H1 (cell line): ENCODE data around the gene HEXIM1. TPM values are rescaled to one million over a fixed set of nuclear protein-coding genes. Genes with fewer than 3 reads are reported as not detected.

ENCODE experiments used
- CTCF ChIA-PET: fragments of 300-600 bp; sonication (Branson Sonifier 250); formaldehyde crosslinking; loops from one replicate; lab custom pipeline; 2021; ENCODE audit not compliant: partially characterized antibody; lab: Charles Lee
- POLR2A ChIA-PET: fragments of 300-600 bp; sonication (Branson Sonifier 250); formaldehyde crosslinking; loops from one replicate; lab custom pipeline; 2021; ENCODE audit warnings: inconsistent platforms; ENCODE audit not compliant: partially characterized antibody; lab: Charles Lee
- DNase-seq, 2 experiments: peaks; one replicate each; pipeline versions ENCODE4 v3.0.0 to v3.0.0-alpha.2; 2010 to 2022; ENCODE audit warnings: low spot score in 2 of 2, low read depth in 1 of 2, mixed read lengths in 1 of 2
- FAIRE-seq: peaks from 2 replicates; lab custom pipeline; 2011; peaks lifted over from hg19 to GRCh38; lab: Jason Lieb, UNC
- H2AFZ ChIP-seq: 2 replicates; pipeline ENCODE4 v1.8.1; 2012; ENCODE audit warnings: low read length, inconsistent platforms
- H2AK5ac ChIP-seq: 2 replicates; pipeline ENCODE4 v1.6.1; 2013; ENCODE audit warnings: low read depth, low read length
- H2BK120ac ChIP-seq: replicated peaks from 2 replicates; pipeline ENCODE3; 2013; ENCODE audit warnings: low read depth, low read length, inconsistent platforms
- H2BK12ac ChIP-seq: 2 replicates; pipeline ENCODE4 v1.6.1; 2013; ENCODE audit warnings: low read depth, low read length
- H2BK15ac ChIP-seq: 2 replicates; pipeline ENCODE4 v1.6.1; 2013; ENCODE audit warnings: low read length
- H2BK20ac ChIP-seq: 2 replicates; pipeline ENCODE4 v1.6.1; 2013; ENCODE audit warnings: low read length
- H2BK5ac ChIP-seq: 2 replicates; pipeline ENCODE4 v1.6.1; 2013; ENCODE audit warnings: low read depth, low read length
- H3K14ac ChIP-seq: 2 replicates; pipeline ENCODE4 v1.6.1; 2013; ENCODE audit warnings: inconsistent platforms; ENCODE audit not compliant: insufficient read length
- H3K18ac ChIP-seq: 2 replicates; pipeline ENCODE4 v1.6.1; 2013; ENCODE audit warnings: low read length; ENCODE audit errors: extremely low read depth
- H3K23ac ChIP-seq: 2 replicates; pipeline ENCODE4 v1.6.1; 2013; ENCODE audit warnings: inconsistent platforms; ENCODE audit not compliant: insufficient read length
- H3K23me2 ChIP-seq: 2 replicates; pipeline ENCODE4 v1.6.1; 2013; ENCODE audit warnings: low read depth, low read length
- H3K27ac ChIP-seq: 2 replicates; pipeline ENCODE4 v1.6.1; 2011; ENCODE audit warnings: low read depth, low read length, inconsistent platforms
- H3K27me3 ChIP-seq, 4 experiments: replicated peaks in 1 of 4; 1 replicate in 1 of 4; 2 replicates in 3 of 4; pipeline versions ENCODE4 v1.6.1 to v1.8.1; 2011 to 2013; ENCODE audit warnings: low read length in 3 of 4, mild to moderate bottlenecking in 3 of 4, inconsistent platforms in 2 of 4, mixed read lengths in 2 of 4, moderate library complexity in 1 of 4; ENCODE audit not compliant: control insufficient read depth in 3 of 4, insufficient read depth in 3 of 4; ENCODE audit errors: extremely low read depth in 1 of 4
- H3K36me3 ChIP-seq, 4 experiments: 2 replicates each; pipeline versions ENCODE4 v1.6.1 to v1.8.1; 2011 to 2013; ENCODE audit warnings: mild to moderate bottlenecking in 4 of 4, low read length in 3 of 4, moderate library complexity in 2 of 4, control low read depth in 1 of 4, inconsistent platforms in 1 of 4; ENCODE audit not compliant: insufficient read depth in 4 of 4, control insufficient read depth in 2 of 4
- H3K4ac ChIP-seq: replicated peaks from 2 replicates; pipeline ENCODE3; 2013; ENCODE audit warnings: low read length, low read depth, mixed read lengths, inconsistent platforms; ENCODE audit not compliant: insufficient read length
- H3K4me1 ChIP-seq, 4 experiments: replicated peaks in 1 of 4; 1 replicate in 1 of 4; 2 replicates in 3 of 4; pipeline versions ENCODE4 v1.6.1 to v1.8.1; 2011 to 2013; ENCODE audit warnings: low read length in 3 of 4, inconsistent platforms in 2 of 4, mixed read lengths in 1 of 4; ENCODE audit not compliant: insufficient read depth in 4 of 4, control insufficient read depth in 3 of 4
- H3K4me2 ChIP-seq, 2 experiments: 2 replicates each; pipeline versions ENCODE4 v1.6.1 to v1.8.1; 2011 to 2013; ENCODE audit warnings: low read depth in 2 of 2, low read length in 2 of 2, control low read depth in 1 of 2, inconsistent platforms in 1 of 2, mild to moderate bottlenecking in 1 of 2; ENCODE audit not compliant: insufficient read depth in 1 of 2
- H3K4me3 ChIP-seq, 4 experiments: fragments of 200-600, 300-600 bp in 1 of 4; sonication (generic), shearing (Covaris generic), sonication (Bioruptor Twin) in 1 of 4; 2 replicates each; pipeline versions ENCODE4 v1.5.1 to v1.8.1; 2011 to 2016; ENCODE audit warnings: low read length in 4 of 4, low read depth in 3 of 4, control low read depth in 2 of 4, inconsistent platforms in 2 of 4, mild to moderate bottlenecking in 2 of 4, mixed read lengths in 1 of 4, moderate library complexity in 1 of 4; ENCODE audit not compliant: insufficient read depth in 2 of 4; ENCODE audit errors: extremely low read depth in 1 of 4
- H3K56ac ChIP-seq: replicated peaks from 2 replicates; pipeline ENCODE3; 2013; ENCODE audit warnings: low read depth, mild to moderate bottlenecking, mixed read lengths, low read length, inconsistent platforms; ENCODE audit not compliant: insufficient read length
- H3K79me1 ChIP-seq: 2 replicates; pipeline ENCODE4 v1.6.1; 2013; ENCODE audit warnings: low read depth, low read length, control low read depth
- H3K79me2 ChIP-seq, 2 experiments: 2 replicates each; pipeline versions ENCODE4 v1.6.1 to v1.8.1; 2012 to 2013; ENCODE audit warnings: low read length in 2 of 2, mild to moderate bottlenecking in 2 of 2, inconsistent platforms in 1 of 2; ENCODE audit not compliant: insufficient read depth in 2 of 2, control insufficient read depth in 1 of 2
- H3K9ac ChIP-seq, 4 experiments: replicated peaks in 1 of 4; 1 replicate in 1 of 4; 2 replicates in 3 of 4; pipeline versions ENCODE4 v1.6.1 to v1.8.1; 2011 to 2013; ENCODE audit warnings: low read depth in 3 of 4, low read length in 3 of 4, control low read depth in 2 of 4, mild to moderate bottlenecking in 2 of 4, moderate library complexity in 2 of 4, inconsistent platforms in 1 of 4; ENCODE audit errors: extremely low read depth in 1 of 4
- H3K9me3 ChIP-seq, 2 experiments: 2 replicates each; pipeline versions ENCODE4 v1.6.1 to v1.8.1; 2012 to 2013; ENCODE audit warnings: mild to moderate bottlenecking in 2 of 2, moderate library complexity in 2 of 2, control low read depth in 1 of 2, inconsistent platforms in 1 of 2, low read depth in 1 of 2, low read length in 1 of 2, mixed read lengths in 1 of 2; ENCODE audit not compliant: insufficient read depth in 2 of 2
- H4K20me1 ChIP-seq, 2 experiments: replicated peaks in 1 of 2; 2 replicates each; pipeline versions ENCODE3 to v1.8.1; 2011 to 2013; ENCODE audit warnings: inconsistent platforms in 2 of 2, low read length in 2 of 2, mild to moderate bottlenecking in 1 of 2; ENCODE audit not compliant: insufficient read depth in 2 of 2, control insufficient read depth in 1 of 2
- H4K5ac ChIP-seq: 2 replicates; pipeline ENCODE4 v1.6.1; 2013; ENCODE audit warnings: low read length, low read depth, mixed read lengths, inconsistent platforms; ENCODE audit not compliant: insufficient read length
- H4K8ac ChIP-seq: 2 replicates; pipeline ENCODE4 v1.8.0; 2013; ENCODE audit warnings: mild to moderate bottlenecking, moderate library complexity, low read length, inconsistent platforms; ENCODE audit not compliant: insufficient read depth; ENCODE audit errors: extremely low read depth
- H4K91ac ChIP-seq: replicated peaks from 2 replicates; pipeline ENCODE3; 2013; ENCODE audit warnings: low read length, mixed read lengths, inconsistent platforms; ENCODE audit not compliant: insufficient read length
- EP300 ChIP-seq, 2 experiments: IDR thresholded peaks; 1 replicate in 1 of 2; 2 replicates in 1 of 2; pipeline ENCODE4 v1.6.1; 2011 to 2012; ENCODE audit warnings: low read depth in 2 of 2, low read length in 2 of 2, mild to moderate bottlenecking in 2 of 2, borderline replicate concordance in 1 of 2, inconsistent platforms in 1 of 2, moderate library complexity in 1 of 2
- RAD21 ChIP-seq, 2 experiments: IDR thresholded peaks in 1 of 2; conservative IDR thresholded peaks in 1 of 2; 2 replicates each; pipeline ENCODE4 v1.6.1; 2011; ENCODE audit warnings: low read depth in 2 of 2, low read length in 2 of 2, improper control_type of control experiment in 1 of 2, inconsistent platforms in 1 of 2, mild to moderate bottlenecking in 1 of 2, moderate library complexity in 1 of 2
- SIX5 ChIP-seq: IDR thresholded peaks from 2 replicates; pipeline ENCODE4 v1.6.1; 2011; ENCODE audit warnings: mild to moderate bottlenecking, low read depth, low read length
- SP1 ChIP-seq: IDR thresholded peaks from 2 replicates; pipeline ENCODE4 v1.6.1; 2011; ENCODE audit warnings: low read depth, low read length
- WGBS, 2 experiments: shearing (Covaris generic) in 1 of 2; methylation state at CpG; one replicate each; pipeline versions ENCODE4 v1.1.6 to v1.1.7; 2013 to 2015; ENCODE audit warnings: low lambda C conversion rate in 2 of 2, mixed read lengths in 2 of 2, inconsistent platforms in 1 of 2, low coverage in 1 of 2, missing lambda C conversion rate in 1 of 2; ENCODE audit not compliant: insufficient replicate concordance in 2 of 2, insufficient coverage in 1 of 2, insufficient read length in 1 of 2; ENCODE audit errors: extremely low coverage in 1 of 2, missing lambda C conversion rate in 1 of 2; 5-methylcytosine and 5-hydroxymethylcytosine counted together
- polyA plus RNA-seq, 7 experiments: library from polyadenylated mRNA; depleted of rRNA in 3 of 7; stranded (reverse) in 5 of 7; unstranded in 2 of 7; fragments of >200 nt in 5 of 7; fragments of 200-250 nt in 2 of 7; gene quantifications; 1 replicate in 5 of 7; 2 replicates in 1 of 7; 4 replicates in 1 of 7; pipeline versions ENCODE4 v1.2.1 to v1.2.3, GENCODE V29; 2011 to 2013; ENCODE audit warnings: missing spikeins in 2 of 7, mixed read lengths in 2 of 7
- total RNA-seq: library from RNA; stranded (reverse); fragmentation: NEBNext Ultra II Directional; extraction: Animal tissue kit (Norgen Biotek cat#: 25700); gene quantifications from 2 replicates; pipeline ENCODE4 v1.2.1, GENCODE V29; 2021
- TF ChIP-seq, protein P1 (sequence below): IDR thresholded peaks from 2 replicates; pipeline ENCODE4 v1.6.1; 2012; ENCODE audit warnings: inconsistent platforms

Gene HEXIM1
- total and polyA plus RNA-seq, 2 of the 8 experiments (the other 6 are each of a cell fraction or from before 2014, with no cell fraction given) = 9.1 to 38.3 TPM

DNA sequence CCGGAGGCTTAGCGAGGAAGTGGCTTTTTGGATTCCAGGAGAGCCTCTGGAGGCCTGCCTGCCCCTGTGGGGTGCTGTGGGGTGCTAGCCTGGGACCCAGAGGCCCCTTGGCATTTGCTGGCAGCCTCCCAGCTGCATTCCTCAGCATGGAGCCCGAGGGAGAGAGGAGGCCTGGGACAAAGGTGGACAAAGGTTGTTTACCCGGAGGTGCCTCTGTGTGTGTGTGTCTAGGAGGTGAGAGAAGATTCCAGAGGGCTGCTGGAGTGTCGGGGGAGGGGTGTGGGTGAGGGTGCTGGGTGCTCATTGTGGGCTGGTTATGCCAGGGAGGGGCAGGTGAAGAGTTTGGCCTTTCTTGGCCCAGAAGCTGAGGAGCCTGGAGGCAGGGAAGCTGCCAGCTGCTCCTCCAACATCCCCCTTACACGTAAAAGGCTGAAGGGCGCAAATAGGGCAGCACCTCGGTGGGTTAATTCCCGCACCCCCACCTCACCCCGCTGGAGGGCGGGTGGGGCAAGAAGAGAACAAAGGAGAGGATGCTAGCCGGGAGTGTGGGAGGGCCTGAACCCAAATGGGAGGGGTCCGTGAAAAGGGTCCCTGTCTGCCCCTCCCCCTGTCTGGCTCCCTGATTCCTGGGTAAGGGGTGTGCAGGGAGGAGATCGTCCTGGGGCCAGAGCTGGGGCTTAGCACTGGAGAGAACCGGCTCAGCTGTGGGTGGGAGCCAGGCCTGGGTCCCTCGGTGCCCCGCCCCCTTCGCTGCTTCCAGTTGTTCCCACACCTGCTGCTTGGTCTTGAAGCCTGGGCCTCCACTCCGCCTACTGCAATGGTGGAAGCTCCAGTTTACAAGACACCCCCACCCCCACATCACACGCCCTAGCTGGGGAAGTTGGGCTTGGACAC lies 23.3 kb downstream of the HEXIM1 start:
- peak overlapping the region; percentile 47 for H3K56ac ChIP-seq
- FAIRE-seq = no peak
- no peak for TF ChIP-seq EP300 (IDR thresholded peaks at IDR 0.05; ENCODE audit: borderline replicate concordance in 1 of 2, low read depth in 2 of 2, low read length in 2 of 2)
- TF ChIP-seq, protein P1, sequence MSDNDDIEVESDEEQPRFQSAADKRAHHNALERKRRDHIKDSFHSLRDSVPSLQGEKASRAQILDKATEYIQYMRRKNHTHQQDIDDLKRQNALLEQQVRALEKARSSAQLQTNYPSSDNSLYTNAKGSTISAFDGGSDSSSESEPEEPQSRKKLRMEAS = peak; percentile 48; the same call in 1 of the 2 replicates
- TF ChIP-seq SIX5 = no peak
- TF ChIP-seq RAD21 (IDR thresholded peaks at IDR 0.05 in 1 of 2, conservative IDR thresholded peaks at IDR 0.05 in 1 of 2; ENCODE audit: low read depth in 2 of 2, low read length in 2 of 2) = no peak
- TF ChIP-seq SP1 = peak; percentile 30; the same call in 1 of the 2 replicates

More for the DNA sequence above, 23.3 kb downstream of the HEXIM1 start:
- Histone ChIP-seq H4K20me1 (no peaks in the 10 kb centered on the region), H3K4me2 (peak overlapping the region; percentile 12 to 58), H3K4me3 (peak overlapping the region in 3 of 4 experiments; percentile 4 to 28 (median 10); a peak in 4 of 8 replicates), H3K27ac (peak overlapping the region; percentile 64), H4K5ac (peak overlapping the region; percentile 52), H3K14ac (no peak overlapping the region), H2BK15ac (peak overlapping the region; percentile 95), H3K23ac (no peak overlapping the region), H3K27me3 (no peaks in the 10 kb centered on the region), H3K18ac (peak overlapping the region; percentile 96), H2BK5ac (peak overlapping the region; percentile 98), H3K79me2 (no peaks in the 10 kb centered on the region), H2AK5ac (peak overlapping the region; percentile 92), H3K4me1 (peaks cover 5 to 29% (median 26%) of the 10 kb centered on the region in 4 experiments), H3K9me3 (no peaks in the 10 kb centered on the region), H2AFZ (peak overlapping the region; percentile 49; the same call in 1 of the 2 replicates), H3K36me3 (peaks cover 0 to 4% (median 2%) of the 10 kb centered on the region in 4 experiments; a peak in 1 of 8 replicates), H3K23me2 (no peaks in the 10 kb centered on the region; the same call in 1 of the 2 replicates), H3K9ac (peak overlapping the region in 2 of 4 experiments; percentile 26 to 42; a peak in 4 of 7 replicates), H3K4ac (peak overlapping the region; percentile 86), H4K91ac (peak overlapping the region; percentile 92), H4K8ac (peak overlapping the region; percentile 90), H3K79me1 (no peaks in the 10 kb centered on the region), H2BK20ac (peak overlapping the region; percentile 100; the same call in 1 of the 2 replicates), H2BK120ac (peak overlapping the region; percentile 77), H2BK12ac (peak overlapping the region; percentile 97)
- CTCF ChIA-PET = interaction anchor here (0.6 to 10.0 kb wide), 12 partner anchors 10 to 226 kb away, joined by 3 to 103 read pairs (median 12); partner anchors contain the start of genes ACBD4, HEXIM1 and HEXIM2
- 45% methylated on average over 17 of the region's 20 CpGs; no CpG with 5 or more reads in 1 of the 2 experiments for WGBS, 2 experiments
- DNase-seq = no peak
- POLR2A ChIA-PET = interaction anchor here (0.8 to 26.8 kb wide), 13 partner anchors 7 to 277 kb away, joined by 3 to 1076 read pairs (median 5); partner anchors contain the start of genes HEXIM1, HEXIM2 and NMT1
